Muscle layer of duodenum (tissue), 2 donors: Measurements from ENCODE around the gene CD24.

ENCODE experiments used
- H3K27ac ChIP-seq: one replicate; pipeline ENCODE4 v1.7.0; 2013; ENCODE audit warnings: mild to moderate bottlenecking, low read length
- H3K27me3 ChIP-seq: one replicate; pipeline ENCODE4 v1.7.0; 2013; ENCODE audit warnings: low read depth, mild to moderate bottlenecking, control low read depth, low read length
- H3K36me3 ChIP-seq, 2 donors: one replicate each; pipeline ENCODE4 v1.7.0; 2013; ENCODE audit warnings: low read length in 2 of 2, control low read depth in 1 of 2, mild to moderate bottlenecking in 1 of 2; ENCODE audit not compliant: insufficient read depth in 2 of 2, control insufficient read depth in 1 of 2
- H3K4me1 ChIP-seq, 2 donors: one replicate each; pipeline ENCODE4 v1.7.0; 2013; ENCODE audit warnings: low read length in 2 of 2, mild to moderate bottlenecking in 2 of 2, control low read depth in 1 of 2, moderate library complexity in 1 of 2; ENCODE audit not compliant: insufficient read depth in 2 of 2, control insufficient read depth in 1 of 2
- H3K4me3 ChIP-seq, 2 donors: one replicate each; pipeline ENCODE4 v1.7.0; 2013; ENCODE audit warnings: low read length in 2 of 2, low read depth in 1 of 2, mild to moderate bottlenecking in 1 of 2
- H3K9me3 ChIP-seq, 2 donors: one replicate each; pipeline ENCODE4 v1.7.0; 2013; ENCODE audit warnings: low read length in 2 of 2, control low read depth in 1 of 2, mild to moderate bottlenecking in 1 of 2; ENCODE audit not compliant: control insufficient read depth in 1 of 2
- donor health status: healthy.

CD24 gene

GRCh38 chr6:106925948-106926347 is 48.6 kb downstream of the CD24 start:
- Histone ChIP-seq H3K27me3 (no peaks in the 10 kb centered on the region), H3K9me3 (no peaks in the 10 kb centered on the region), H3K4me1 (no peaks in the 10 kb centered on the region), H3K27ac (no peak overlapping the region), H3K36me3 (no peaks in the 10 kb centered on the region), H3K4me3 (no peak overlapping the region)

- H3K9me3 ChIP-seq, result no peaks in the 10 kb centered on the region
- no peaks in the 10 kb centered on the region for H3K4me1 ChIP-seq
- H3K36me3 ChIP-seq, result no peaks in the 10 kb centered on the region
- H3K4me3 ChIP-seq, result no peak overlapping the region
- H3K27me3 ChIP-seq, result no peaks in the 10 kb centered on the region
- no peak overlapping the region for H3K27ac ChIP-seq
Observed at GRCh38 chr6:106924694-106925523, 49.6 kb downstream of the CD24 start.

- H3K4me3 ChIP-seq, result no peak overlapping the region
- no peaks in the 10 kb centered on the region for H3K9me3 ChIP-seq
- no peak overlapping the region for H3K27ac ChIP-seq
- H3K36me3 ChIP-seq, result no peaks in the 10 kb centered on the region
- H3K4me1 ChIP-seq, result no peaks in the 10 kb centered on the region
- no peaks in the 10 kb centered on the region for H3K27me3 ChIP-seq
Observed at GRCh38 chr6:106922626-106923025, 51.9 kb downstream of the CD24 start.
